Keratinocyte (primary cell): Measurements from ENCODE around the gene PLXDC1. TPM values are rescaled to one million over a fixed set of nuclear protein-coding genes. Genes with fewer than 3 reads are reported as not detected.
"Not testable (repeated sequence)": the region's sequence is repeated elsewhere in the genome, so short reads cannot be mapped to it uniquely, and the experiment has no call there.

Experiments used
- DNase-seq: peaks from one replicate; pipeline ENCODE4 v3.0.0-alpha.2; 2011; ENCODE audit warnings: low read depth, missing footprints, low spot score
- FAIRE-seq: peaks from 2 replicates; lab custom pipeline; 2011; peaks lifted over from hg19 to GRCh38; lab: Jason Lieb, UNC
- H2AFZ ChIP-seq: 2 replicates; pipeline ENCODE4 v1.6.0; 2012; ENCODE audit warnings: low read length, control low read depth, inconsistent platforms; ENCODE audit not compliant: control insufficient read depth
- H3K27ac ChIP-seq: 2 replicates; pipeline ENCODE4 v1.5.1; 2011; ENCODE audit warnings: low read length; ENCODE audit not compliant: control insufficient read depth, insufficient read depth
- H3K27me3 ChIP-seq: 3 replicates; pipeline ENCODE4 v1.6.0; 2011; ENCODE audit warnings: low read length; ENCODE audit not compliant: control insufficient read depth, insufficient read depth; ENCODE audit errors: extremely low read depth
- H3K36me3 ChIP-seq, 2 experiments: 2 replicates in 1 of 2; 3 replicates in 1 of 2; pipeline ENCODE4 v1.5.1; 2011; ENCODE audit warnings: low read length in 2 of 2, mild to moderate bottlenecking in 1 of 2; ENCODE audit not compliant: control insufficient read depth in 2 of 2, insufficient read depth in 2 of 2; ENCODE audit errors: extremely low read depth in 1 of 2
- H3K4me1 ChIP-seq: 3 replicates; pipeline ENCODE4 v1.5.1; 2011; ENCODE audit warnings: low read length; ENCODE audit not compliant: control insufficient read depth, insufficient read depth; ENCODE audit errors: extremely low read depth
- H3K4me2 ChIP-seq: 3 replicates; pipeline ENCODE4 v1.6.0; 2011; ENCODE audit warnings: low read depth, low read length; ENCODE audit not compliant: control insufficient read depth, insufficient read depth; ENCODE audit errors: extremely low read depth
- H3K4me3 ChIP-seq, 3 experiments: fragments of 200-600 bp in 1 of 3; sonication (generic) in 1 of 3; 2 replicates in 2 of 3; 3 replicates in 1 of 3; pipeline ENCODE4 v1.5.1; 2011 to 2016; ENCODE audit warnings: low read length in 3 of 3, mild to moderate bottlenecking in 3 of 3, control low read depth in 2 of 3, inconsistent platforms in 1 of 3, low read depth in 1 of 3, mixed read lengths in 1 of 3, mixed run types in 1 of 3, moderate library complexity in 1 of 3; ENCODE audit not compliant: control insufficient read depth in 2 of 3, insufficient read depth in 2 of 3; ENCODE audit errors: extremely low read depth in 1 of 3
- H3K79me2 ChIP-seq: 2 replicates; pipeline ENCODE4 v1.6.0; 2012; ENCODE audit warnings: low read length; ENCODE audit not compliant: control insufficient read depth, insufficient read depth
- H3K9ac ChIP-seq: 3 replicates; pipeline ENCODE4 v1.6.0; 2011; ENCODE audit warnings: low read length; ENCODE audit not compliant: control insufficient read depth, insufficient read depth; ENCODE audit errors: extremely low read depth
- H3K9me1 ChIP-seq: 3 replicates; pipeline ENCODE4 v1.6.0; 2011; ENCODE audit warnings: low read length; ENCODE audit not compliant: control insufficient read depth, insufficient read depth; ENCODE audit errors: extremely low read depth
- H3K9me3 ChIP-seq: 2 replicates; pipeline ENCODE4 v1.5.1; 2012; ENCODE audit warnings: low read depth, low read length; ENCODE audit not compliant: control insufficient read depth
- H4K20me1 ChIP-seq: 3 replicates; pipeline ENCODE4 v1.6.0; 2011; ENCODE audit warnings: low read length; ENCODE audit not compliant: control insufficient read depth, insufficient read depth; ENCODE audit errors: extremely low read depth
- CTCF ChIP-seq, 3 experiments: IDR thresholded peaks in 1 of 3; conservative IDR thresholded peaks in 1 of 3; optimal IDR thresholded peaks in 1 of 3; 2 replicates in 2 of 3; 3 replicates in 1 of 3; pipeline versions ENCODE3 to v1.5.1; 2011; ENCODE audit warnings: low read length in 3 of 3, mild to moderate bottlenecking in 3 of 3, moderate library complexity in 2 of 3, control low read depth in 1 of 3, inconsistent platforms in 1 of 3; ENCODE audit not compliant: insufficient read depth in 2 of 3; ENCODE audit errors: extremely low read depth in 1 of 3
- EZH2 ChIP-seq: IDR thresholded peaks from one replicate; pipeline ENCODE4 v1.6.1; 2012; ENCODE audit warnings: inconsistent platforms, mild to moderate bottlenecking, low read length, moderate library complexity
- dilution Hi-C: fragments of 300-500 bp; cut with MboI; formaldehyde crosslinking; loops from one replicate; pipeline ENCODE4 v1.7.0; 2020; ENCODE audit warnings: low sequenced_read_pairs; ENCODE audit not compliant: extremely low pct_ligation_motif_present
- polyA plus RNA-seq, 5 experiments: library from polyadenylated mRNA; depleted of rRNA in 3 of 5; stranded (reverse) in 3 of 5; stranded (forward) in 1 of 5; unstranded in 1 of 5; fragments of >200 nt; gene quantifications; 1 replicate in 1 of 5; 2 replicates in 3 of 5; 3 replicates in 1 of 5; pipeline versions ENCODE4 v1.2.1 to v1.2.3, GENCODE V29; 2011 to 2012; ENCODE audit warnings: missing spikeins in 2 of 5, low read depth in 1 of 5, low replicate concordance in 1 of 5

The PLXDC1 gene
- polyA plus RNA-seq, 1 donor (not counting 4 experiments of a cell fraction or from before 2014, with no cell fraction given): 0.35 TPM

GRCh38 chr17:39130205-39130604, 21.2 kb downstream of the PLXDC1 start:
- DNase-seq (no peak), FAIRE-seq (no peak)
- Histone ChIP-seq H3K27ac (no peak overlapping the region), H3K9me3 (no peaks in the 10 kb centered on the region), H2AFZ (no peak overlapping the region), H3K9me1 (no peaks in the 10 kb centered on the region), H3K27me3 (no peaks in the 10 kb centered on the region), H3K36me3 (no peaks in the 10 kb centered on the region), H4K20me1 (no peaks in the 10 kb centered on the region), H3K9ac (no peak overlapping the region), H3K79me2 (no peaks in the 10 kb centered on the region), H3K4me1 (no peaks in the 10 kb centered on the region), H3K4me3 (no peak overlapping the region), H3K4me2 (no peak overlapping the region)
- TF ChIP-seq EZH2 (no peak), CTCF (optimal IDR thresholded peaks at IDR 0.05 in 1 of 3, IDR thresholded peaks at IDR 0.05 in 1 of 3, conservative IDR thresholded peaks at IDR 0.05 in 1 of 3; ENCODE audit: extremely low read depth in 1 of 3, insufficient read depth in 2 of 3, low read length in 3 of 3) (no peak)
- dilution Hi-C loops: no loop called here

GRCh38 chr17:39129544-39129943, 21.9 kb downstream of the PLXDC1 start:
- H3K4me3 ChIP-seq, H3K27me3 ChIP-seq, H2AFZ ChIP-seq, H3K9me3 ChIP-seq, H3K9me1 ChIP-seq, H3K36me3 ChIP-seq, H3K4me1 ChIP-seq, FAIRE-seq, DNase-seq, dilution Hi-C loops, H3K9ac ChIP-seq, H3K4me2 ChIP-seq, H4K20me1 ChIP-seq, H3K79me2 ChIP-seq, H3K27ac ChIP-seq: not testable (repeated sequence)

GRCh38 chr17:39126436-39126835, 25.0 kb downstream of the PLXDC1 start:
- dilution Hi-C loops: no loop called here
- Histone ChIP-seq H2AFZ (no peak overlapping the region), H3K9ac (no peak overlapping the region), H3K9me3 (no peaks in the 10 kb centered on the region), H3K27me3 (no peaks in the 10 kb centered on the region), H4K20me1 (no peaks in the 10 kb centered on the region), H3K79me2 (no peaks in the 10 kb centered on the region), H3K4me2 (no peak overlapping the region), H3K27ac (no peak overlapping the region), H3K4me3 (no peak overlapping the region), H3K4me1 (no peaks in the 10 kb centered on the region), H3K9me1 (no peaks in the 10 kb centered on the region), H3K36me3 (no peaks in the 10 kb centered on the region)
- no peak for FAIRE-seq
- TF ChIP-seq CTCF (optimal IDR thresholded peaks at IDR 0.05 in 1 of 3, IDR thresholded peaks at IDR 0.05 in 1 of 3, conservative IDR thresholded peaks at IDR 0.05 in 1 of 3; ENCODE audit: extremely low read depth in 1 of 3, insufficient read depth in 2 of 3, low read length in 3 of 3) (no peak), EZH2 (no peak)
- DNase-seq: no peak
